ENCODE results near the gene ACRV1. TPM values are rescaled to one million over a fixed set of nuclear protein-coding genes. Genes with fewer than 3 reads are reported as not detected.

The ACRV1 gene
- total and polyA plus RNA-seq, 2 of the 13 experiments (the other 11 are each of a cell fraction or from before 2014, with no cell fraction given): not detected

GRCh38 chr11:125649465-125650166, 31.0 kb downstream of the ACRV1 start:
- in situ Hi-C loops (cut with HindIII; ENCODE audit: extremely low pct_ligation_motif_present, low pct_unique_long_range_greater_than_20kb): loop anchor here (25.0 kb wide), 1 partner anchor 563 kb away; the partner anchor contains the start of genes FAM118B and RPUSD4
- POLR2A ChIA-PET: no interaction called here

More at GRCh38 chr11:125649465-125650166, 31.0 kb downstream of the ACRV1 start:
- ATAC-seq: no peak
- 95% methylated on average over 6 of the region's 6 CpGs for WGBS (ENCODE audit: low lambda C conversion rate)
- H3K79me2 ChIP-seq (ENCODE audit: insufficient read depth, low read length): peaks cover 3% of the 10 kb centered on the region
- H3K4me3 ChIP-seq (replicated peaks in 1 of 3; ENCODE audit: insufficient read depth in 1 of 3, low read depth in 2 of 3, low read length in 3 of 3): no peak overlapping the region
- TF ChIP-seq TOE1 (CRISPR knock-in tag; IDR thresholded peaks at IDR 0.05): no peak
- TF ChIP-seq HNRNPUL1 (IDR thresholded peaks at IDR 0.05; ENCODE audit: low read depth, low read length): no peak
- no peak for TF ChIP-seq CENPT (CRISPR knock-in tag; IDR thresholded peaks at IDR 0.05; ENCODE audit: low read depth)
- TF ChIP-seq ZBTB1 (CRISPR knock-in tag; IDR thresholded peaks at IDR 0.05; ENCODE audit: borderline replicate concordance): no peak
- no peak for TF ChIP-seq GATAD1 (CRISPR knock-in tag; IDR thresholded peaks at IDR 0.05)
- no peak for TF ChIP-seq SAP130 (CRISPR knock-in tag; IDR thresholded peaks at IDR 0.05; ENCODE audit: low read depth)
- no peak for TF ChIP-seq HOXA5 (CRISPR knock-in tag; IDR thresholded peaks at IDR 0.05)
- no peak for TF ChIP-seq SP2 (CRISPR knock-in tag; IDR thresholded peaks at IDR 0.05)
- no peak for TF ChIP-seq FOSL2 (CRISPR knock-in tag; IDR thresholded peaks at IDR 0.05)
- TF ChIP-seq NR2F6 (IDR thresholded peaks at IDR 0.05): no peak
- TF ChIP-seq NR2F6 (CRISPR knock-in tag; IDR thresholded peaks at IDR 0.05): no peak
- no peak for TF ChIP-seq ZNF572 (CRISPR knock-in tag; IDR thresholded peaks at IDR 0.05)
- TF ChIP-seq TEAD3 (CRISPR knock-in tag; optimal IDR thresholded peaks at IDR 0.05; ENCODE audit: borderline replicate concordance): no peak
- no peak for TF ChIP-seq ZFP36 (IDR thresholded peaks at IDR 0.05; ENCODE audit: borderline replicate concordance, low read depth, low read length, partially characterized antibody)
- no peak for TF ChIP-seq THAP9 (CRISPR knock-in tag; IDR thresholded peaks at IDR 0.05; ENCODE audit: borderline replicate concordance)
- TF ChIP-seq PAX8 (CRISPR knock-in tag; IDR thresholded peaks at IDR 0.05; ENCODE audit: borderline replicate concordance): no peak
- TF ChIP-seq ZFP36L1 (CRISPR knock-in tag; IDR thresholded peaks at IDR 0.05): no peak
- no peak overlapping the region for H3K4me2 ChIP-seq (ENCODE audit: low read depth, low read length)
- no peaks in the 10 kb centered on the region for H3K27me3 ChIP-seq (ENCODE audit: control insufficient read depth in 1 of 2, insufficient read depth in 2 of 2, low read length in 2 of 2)
- DNase-seq (ENCODE audit: low spot score): no peak
- intact Hi-C loops (cut with micrococcal nuclease; ENCODE audit: unreplicated experiment): no loop called here
- no peaks in the 10 kb centered on the region for H4K20me1 ChIP-seq (ENCODE audit: insufficient read depth, low read length)
- peaks cover 4 to 66% of the 10 kb centered on the region in 2 experiments; a peak in 3 of 5 replicates for H3K36me3 ChIP-seq (replicated peaks in 1 of 2; ENCODE audit: control insufficient read depth in 1 of 2, insufficient read depth in 2 of 2, low read length in 2 of 2)
- CTCF ChIA-PET (ENCODE audit: low intra/inter-chr PET ratio, low total read pairs): no interaction called here
- no peaks in the 10 kb centered on the region for H3K4me1 ChIP-seq (ENCODE audit: insufficient read depth, low read length)
- H2AFZ ChIP-seq (ENCODE audit: low read length): no peak overlapping the region
- H3K9ac ChIP-seq (ENCODE audit: insufficient read depth, low read depth, low read length): no peak overlapping the region
- no peak overlapping the region for H3K27ac ChIP-seq (ENCODE audit: extremely low read length, insufficient read depth, low read length)
- BruUV-seq (replicated peaks): no TSS peak
- no peak for FAIRE-seq
- H3K9me3 ChIP-seq (ENCODE audit: low read length): no peaks in the 10 kb centered on the region

Data from HepG2 (cell line).